GM23248 (cell line): ENCODE data around the gene CAVIN3. TPM values are rescaled to one million over a fixed set of nuclear protein-coding genes. Genes with fewer than 3 reads are reported as not detected.

Experiments
- DNase-seq: peaks from one replicate; pipeline ENCODE4 v3.0.0-alpha.2; 2015
- H2AFZ ChIP-seq: fragments of 200-600 bp; sonication (generic); 2 replicates; pipeline ENCODE4 v1.6.1; 2016; ENCODE audit warnings: antibody characterized with exemption
- H3F3A ChIP-seq: fragments of 200-600 bp; sonication (generic); 2 replicates; pipeline ENCODE4 v1.6.1; 2016; ENCODE audit warnings: mild to moderate bottlenecking, antibody characterized with exemption, mixed run types; ENCODE audit not compliant: insufficient read depth
- H3K27ac ChIP-seq: fragments of 200-600 bp; sonication (generic); 2 replicates; pipeline ENCODE4 v1.5.1; 2016; ENCODE audit warnings: mild to moderate bottlenecking
- H3K27me3 ChIP-seq: fragments of 200-600 bp; sonication (generic); replicated peaks from 2 replicates; pipeline ENCODE4 v1.6.1; 2016; ENCODE audit warnings: mild to moderate bottlenecking; ENCODE audit not compliant: insufficient read depth
- H3K36me3 ChIP-seq: fragments of 200-600 bp; sonication (generic); 2 replicates; pipeline ENCODE4 v1.6.1; 2016; ENCODE audit warnings: low read depth, mild to moderate bottlenecking
- H3K4me1 ChIP-seq: fragments of 200-600 bp; sonication (generic); 2 replicates; pipeline ENCODE4 v1.6.1; 2016; ENCODE audit warnings: mild to moderate bottlenecking; ENCODE audit not compliant: insufficient read depth
- H3K4me2 ChIP-seq: fragments of 200-600 bp; sonication (generic); one replicate; pipeline ENCODE4 v1.6.1; 2016; ENCODE audit warnings: mild to moderate bottlenecking; ENCODE audit not compliant: unreplicated experiment
- H3K4me3 ChIP-seq: fragments of 200-600 bp; sonication (generic); 2 replicates; pipeline ENCODE4 v1.5.1; 2016; ENCODE audit warnings: mild to moderate bottlenecking
- H3K79me2 ChIP-seq: fragments of 200-600 bp; sonication (generic); 2 replicates; pipeline ENCODE4 v1.6.1; 2016; ENCODE audit warnings: mild to moderate bottlenecking; ENCODE audit not compliant: insufficient read depth
- H3K9ac ChIP-seq: fragments of 200-600 bp; sonication (generic); 2 replicates; pipeline ENCODE4 v1.6.1; 2016; ENCODE audit warnings: mild to moderate bottlenecking
- H3K9me2 ChIP-seq: fragments of 200-600 bp; sonication (generic); 2 replicates; pipeline ENCODE4 v1.6.1; 2016; ENCODE audit warnings: mixed run types, mild to moderate bottlenecking, moderate library complexity; ENCODE audit not compliant: insufficient read depth
- H3K9me3 ChIP-seq: fragments of 200-600 bp; sonication (generic); one replicate; pipeline ENCODE4 v1.6.1; 2017; ENCODE audit warnings: low read depth
- H4K20me1 ChIP-seq: fragments of 200-600 bp; sonication (generic); 2 replicates; pipeline ENCODE4 v1.6.0; 2016; ENCODE audit not compliant: insufficient read depth
- EZH2 ChIP-seq: fragments of 200-600 bp; sonication (generic); IDR thresholded peaks from 2 replicates; pipeline ENCODE4 v1.6.1; 2018; ENCODE audit warnings: antibody characterized with exemption, mild to moderate bottlenecking; ENCODE audit not compliant: insufficient read depth, poor library complexity, severe bottlenecking
- EZH2phosphoT487 ChIP-seq: fragments of 200-600 bp; sonication (generic); IDR thresholded peaks from 2 replicates; pipeline ENCODE4 v1.6.1; 2018; ENCODE audit warnings: antibody characterized with exemption, moderate library complexity, mild to moderate bottlenecking, low read depth; ENCODE audit not compliant: insufficient read depth
- WGBS, 2 experiments: methylation state at CpG; one replicate each; pipeline ENCODE4 v1.1.6; 2015 to 2017; ENCODE audit warnings: low lambda C conversion rate in 2 of 2, low coverage in 1 of 2; ENCODE audit errors: missing lambda C conversion rate in 2 of 2; 5-methylcytosine and 5-hydroxymethylcytosine counted together
- in situ Hi-C: fragments of 300-500 bp; cut with MboI; formaldehyde crosslinking; loops from 2 replicates; pipeline ENCODE4 v1.15.0; 2020
- polyA plus RNA-seq: library from polyadenylated mRNA; unstranded; fragments of >200 nt; fragmentation: Nextera tagmentation; extraction: Ambion mirVana; gene quantifications from 2 replicates; pipeline ENCODE4 v1.2.1, GENCODE V29; 2016
- total RNA-seq: library from RNA; depleted of rRNA; stranded (reverse); fragments of >200 nt; shearing (Covaris generic); gene quantifications from 2 replicates; pipeline ENCODE4 v1.2.3, GENCODE V29; 2014

Gene CAVIN3
- total and polyA plus RNA-seq, 2 experiments from 2014 or later, result 290 to 456 TPM

DNA sequence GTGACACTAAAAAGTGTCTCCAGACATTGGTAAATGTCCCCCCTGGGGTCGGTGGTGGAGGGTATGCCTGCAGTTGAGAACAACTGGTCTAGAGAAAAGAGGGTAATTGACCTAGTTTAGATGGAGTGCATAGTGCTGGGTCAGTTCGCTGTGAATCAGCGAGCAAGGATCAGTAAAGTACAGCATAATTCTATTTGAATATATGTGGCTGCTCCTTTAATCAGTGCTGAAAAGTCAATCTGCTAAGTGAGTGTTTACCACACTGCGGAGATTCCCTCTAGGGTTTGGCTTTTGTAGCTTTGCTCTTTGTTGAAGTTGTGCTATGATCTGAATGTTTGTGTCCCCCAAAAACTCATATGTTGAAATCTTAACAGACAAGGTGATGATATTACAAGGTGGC lies 15.0 kb downstream of the CAVIN3 start:
- WGBS, 2 experiments, result 64 to 71% methylated on average over 4 of the region's 4 CpGs
- no peaks in the 10 kb centered on the region for H3K36me3 ChIP-seq
- H3K27me3 ChIP-seq, result no peaks in the 10 kb centered on the region
- no peak overlapping the region for H3K27ac ChIP-seq
- no peak overlapping the region for H3K4me3 ChIP-seq
- H3K9me2 ChIP-seq, result no peaks in the 10 kb centered on the region
- no peaks in the 10 kb centered on the region for H3F3A ChIP-seq
- no peaks in the 10 kb centered on the region for H4K20me1 ChIP-seq
- no peaks in the 10 kb centered on the region for H3K9me3 ChIP-seq
- no peak overlapping the region for H3K9ac ChIP-seq
- no peak for DNase-seq
- no peak overlapping the region for H3K4me2 ChIP-seq
- H3K79me2 ChIP-seq, result no peaks in the 10 kb centered on the region
- no peak overlapping the region for H2AFZ ChIP-seq
- peaks cover 5% of the 10 kb centered on the region; the same call in 1 of the 2 replicates for H3K4me1 ChIP-seq
- TF ChIP-seq EZH2phosphoT487 (no peak), EZH2 (no peak)
- in situ Hi-C loops, result no loop called here

DNA sequence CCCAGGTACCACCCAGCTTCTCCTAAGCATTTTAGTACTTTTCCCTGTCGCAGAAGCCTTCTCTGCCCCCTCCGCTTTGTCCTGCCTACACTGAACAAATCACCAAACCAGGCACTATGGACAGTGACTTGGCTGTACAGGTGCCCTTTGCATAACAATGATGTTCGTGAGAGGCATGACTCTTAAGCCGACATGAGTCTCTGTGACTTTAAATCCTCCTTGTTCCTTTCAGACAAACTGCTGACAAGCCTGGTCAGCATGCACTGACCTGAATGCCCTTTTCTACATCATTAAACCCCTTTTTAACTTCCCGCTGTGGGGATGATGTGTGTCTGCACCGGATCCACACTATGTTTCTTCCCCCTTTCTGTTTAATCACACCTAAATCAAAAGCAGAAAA lies 16.6 kb downstream of the CAVIN3 start:
- DNase-seq, result no peak
- in situ Hi-C loops, result no loop called here
- TF ChIP-seq EZH2 (no peak), EZH2phosphoT487 (no peak)

DNA sequence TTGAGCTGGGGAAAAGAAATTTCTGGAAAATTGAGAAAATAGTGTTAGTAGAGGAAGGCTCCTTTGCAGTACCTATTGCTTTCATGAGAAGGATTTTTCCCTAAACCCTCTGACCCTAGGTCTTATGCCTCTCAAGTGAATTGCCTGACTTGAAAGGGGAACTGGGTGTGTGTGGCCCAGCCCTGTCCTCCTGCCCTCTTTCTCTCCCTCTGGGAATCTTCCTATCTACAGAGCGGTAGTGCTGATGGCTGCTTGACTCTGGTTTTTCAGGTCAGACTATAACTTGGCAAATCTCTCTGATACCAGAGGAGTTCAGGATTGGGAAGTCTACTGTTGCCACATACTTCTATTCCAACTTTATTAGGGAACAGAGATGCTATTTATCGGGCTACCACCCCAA lies 19.2 kb downstream of the CAVIN3 start:
- in situ Hi-C loops, result no loop called here
- no peak overlapping the region for H3K27ac ChIP-seq

More for the DNA sequence above, 16.6 kb downstream of the CAVIN3 start:
- Histone ChIP-seq H3K9me2 (no peaks in the 10 kb centered on the region), H3K27ac (no peak overlapping the region), H3K9me3 (no peaks in the 10 kb centered on the region), H2AFZ (no peak overlapping the region), H3F3A (no peaks in the 10 kb centered on the region), H3K36me3 (no peaks in the 10 kb centered on the region), H3K79me2 (no peaks in the 10 kb centered on the region), H3K9ac (no peak overlapping the region), H3K27me3 (no peaks in the 10 kb centered on the region), H3K4me3 (no peak overlapping the region), H4K20me1 (no peaks in the 10 kb centered on the region), H3K4me1 (peaks cover 5% of the 10 kb centered on the region; the same call in 1 of the 2 replicates), H3K4me2 (no peak overlapping the region)
- WGBS, 2 experiments, result 62 to 64% methylated on average over 6 of the region's 6 CpGs

DNA sequence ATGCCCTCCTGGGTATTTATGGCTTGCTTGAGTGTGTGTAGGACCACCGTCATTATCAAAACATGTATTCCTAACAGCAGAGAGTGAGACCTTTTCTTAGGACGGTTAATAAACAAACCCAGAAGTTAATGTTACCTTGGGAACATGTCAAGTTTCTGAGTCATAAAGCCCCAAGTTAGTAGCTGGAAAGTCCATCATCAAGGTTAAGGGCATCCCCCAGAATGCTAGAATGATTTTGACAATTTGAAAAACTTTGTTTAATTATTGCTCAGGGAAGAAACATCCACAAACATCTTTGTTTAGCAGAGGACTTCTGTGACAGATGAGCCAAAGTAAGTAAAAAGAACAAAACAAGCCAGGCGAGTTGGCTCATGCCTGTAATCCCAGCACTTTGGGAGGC lies 20.0 kb downstream of the CAVIN3 start:
- in situ Hi-C loops, result no loop called here
- Histone ChIP-seq H3K79me2 (no peaks in the 10 kb centered on the region), H3K9ac (no peak overlapping the region), H3K36me3 (no peaks in the 10 kb centered on the region), H3K4me2 (no peak overlapping the region), H2AFZ (no peak overlapping the region), H3K4me1 (no peaks in the 10 kb centered on the region), H4K20me1 (no peaks in the 10 kb centered on the region), H3K9me3 (no peaks in the 10 kb centered on the region), H3K27ac (no peak overlapping the region), H3F3A (no peaks in the 10 kb centered on the region), H3K4me3 (no peak overlapping the region), H3K9me2 (no peaks in the 10 kb centered on the region), H3K27me3 (no peaks in the 10 kb centered on the region)
- no peak for DNase-seq
- no peak for TF ChIP-seq EZH2phosphoT487
- no peak for TF ChIP-seq EZH2
- WGBS, 2 experiments, result 62 to 65% methylated on average over 3 of the region's 3 CpGs

More for the DNA sequence above, 19.2 kb downstream of the CAVIN3 start:
- Histone ChIP-seq H3K79me2 (no peaks in the 10 kb centered on the region), H3K4me1 (no peaks in the 10 kb centered on the region), H3K27me3 (no peaks in the 10 kb centered on the region), H3K36me3 (no peaks in the 10 kb centered on the region), H3K9me3 (no peaks in the 10 kb centered on the region), H2AFZ (no peak overlapping the region), H3F3A (no peaks in the 10 kb centered on the region), H3K4me3 (no peak overlapping the region), H3K9ac (no peak overlapping the region), H3K4me2 (no peak overlapping the region), H4K20me1 (no peaks in the 10 kb centered on the region), H3K9me2 (no peaks in the 10 kb centered on the region)
- 90 to 99% methylated on average over 2 of the region's 2 CpGs for WGBS, 2 experiments
- TF ChIP-seq EZH2phosphoT487 (no peak), EZH2 (no peak)
- no peak for DNase-seq

DNA sequence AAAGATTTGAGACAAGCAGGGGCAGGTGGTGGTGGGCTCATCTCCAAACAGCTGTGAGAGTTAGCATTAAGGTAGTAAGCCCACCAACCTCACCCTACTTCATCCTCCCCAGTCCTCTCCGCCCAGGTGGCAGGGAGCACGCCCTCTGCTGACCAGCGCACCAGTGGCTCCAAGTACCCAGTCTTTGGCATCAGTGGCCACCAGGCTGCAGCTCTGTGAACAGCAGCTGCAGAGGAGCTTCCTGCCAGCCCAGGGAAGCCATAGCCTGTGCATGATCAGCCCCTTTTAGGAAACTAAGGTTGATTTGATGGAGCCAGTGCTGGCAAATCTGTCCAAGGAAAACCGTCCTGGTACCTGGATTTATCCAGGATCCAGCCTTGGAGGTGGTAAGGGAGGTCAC lies 21.7 kb downstream of the CAVIN3 start:
- no peaks in the 10 kb centered on the region for H3F3A ChIP-seq
- H3K9me2 ChIP-seq, result no peaks in the 10 kb centered on the region
- no peak overlapping the region for H3K27ac ChIP-seq
- H3K4me2 ChIP-seq, result no peak overlapping the region
- DNase-seq, result peak; percentile 64
- no peaks in the 10 kb centered on the region for H3K9me3 ChIP-seq
- no peaks in the 10 kb centered on the region for H4K20me1 ChIP-seq
- no peaks in the 10 kb centered on the region for H3K79me2 ChIP-seq
- H3K36me3 ChIP-seq, result no peaks in the 10 kb centered on the region
- no peak overlapping the region for H3K9ac ChIP-seq
- H3K4me1 ChIP-seq, result no peaks in the 10 kb centered on the region
- no peak overlapping the region for H2AFZ ChIP-seq
- no peak for TF ChIP-seq EZH2
- no peak for TF ChIP-seq EZH2phosphoT487
- in situ Hi-C loops, result no loop called here
- H3K4me3 ChIP-seq, result no peak overlapping the region
- WGBS, 2 experiments, result 53 to 59% methylated on average over 4 of the region's 4 CpGs
- H3K27me3 ChIP-seq, result no peaks in the 10 kb centered on the region
